Activated CD4-positive, alpha-beta T cell treated with anti-CD3 and anti-CD28 coated beads for 24 hours (primary cell): ENCODE measurements around the gene RAD54L.
"Not testable (repeated sequence)": the region's sequence is repeated elsewhere in the genome, so short reads cannot be mapped to it uniquely, and the experiment has no call there.

ENCODE experiments used
- DNase-seq, 2 donors: peaks; one replicate each; pipeline ENCODE4 v3.0.0-alpha.2; 2020; ENCODE audit warnings: low read depth in 2 of 2

The RAD54L gene

DNA sequence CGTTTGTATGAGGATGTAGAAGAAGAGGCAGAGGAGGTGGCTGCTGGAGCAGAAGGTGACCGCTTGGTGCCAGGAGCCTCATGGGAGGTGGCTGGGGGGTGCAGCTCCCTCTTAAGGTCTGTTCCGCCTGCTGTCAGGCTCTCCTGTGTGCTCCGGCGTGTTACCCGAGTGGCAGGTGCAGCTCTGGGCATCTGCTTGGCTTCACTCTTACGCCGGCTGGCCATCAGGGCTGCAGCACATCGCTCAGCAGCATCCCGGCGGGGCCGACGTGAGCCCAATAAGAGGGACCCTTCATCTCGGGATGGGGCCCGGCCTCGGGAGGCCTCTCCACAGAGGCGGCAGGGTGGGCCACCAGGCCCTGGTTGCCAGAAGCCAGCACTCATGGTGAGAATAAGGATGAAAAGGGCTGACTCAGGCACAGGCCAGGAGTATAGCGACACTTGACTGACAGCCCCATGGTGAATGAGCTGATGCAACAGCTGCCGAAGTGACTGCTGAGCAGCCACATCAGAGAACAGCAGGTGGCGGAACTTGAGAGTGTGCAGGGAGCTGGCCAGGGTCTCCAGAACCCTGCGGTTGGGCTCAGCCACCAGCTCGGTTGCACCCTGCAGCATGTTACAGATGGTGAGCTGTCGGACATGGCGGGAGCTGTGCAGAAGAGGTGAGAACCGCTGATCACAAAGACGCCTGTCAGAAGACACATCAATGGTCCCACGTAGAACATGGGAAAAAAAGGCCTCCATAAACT is 38.3 kb downstream of the RAD54L start:
- no peak for DNase-seq

DNA sequence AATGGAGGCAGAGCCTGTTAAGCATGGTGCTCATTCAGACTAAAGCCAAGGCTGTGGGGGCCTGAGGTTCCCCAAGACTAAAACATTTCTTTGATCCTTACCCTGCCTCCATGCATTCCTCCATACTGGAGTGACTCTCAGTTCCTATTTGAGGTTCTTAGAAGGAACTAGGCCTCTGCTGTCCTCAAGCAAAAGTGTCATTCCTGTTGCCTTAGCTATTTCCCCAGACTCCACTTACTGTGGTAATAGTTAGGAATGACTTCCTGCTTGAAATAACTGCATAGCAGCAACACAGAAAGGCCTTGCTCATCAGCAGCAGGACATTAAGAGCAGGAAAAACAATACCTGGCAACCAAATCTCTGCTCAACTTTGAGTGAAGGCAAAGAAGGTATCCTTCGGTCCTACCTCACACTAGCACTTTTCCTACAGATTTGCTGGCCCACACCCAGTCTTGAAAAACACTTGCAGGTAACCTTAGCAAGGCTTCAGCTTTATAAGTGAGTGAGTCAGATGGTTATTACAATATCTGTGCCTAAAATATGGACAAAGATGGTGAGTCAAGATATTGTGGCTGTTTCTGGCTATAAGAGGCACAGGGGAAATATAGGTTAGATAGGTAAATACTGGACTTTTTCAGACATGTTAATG is 41.0 kb downstream of the RAD54L start:
- DNase-seq, result no peak

DNA sequence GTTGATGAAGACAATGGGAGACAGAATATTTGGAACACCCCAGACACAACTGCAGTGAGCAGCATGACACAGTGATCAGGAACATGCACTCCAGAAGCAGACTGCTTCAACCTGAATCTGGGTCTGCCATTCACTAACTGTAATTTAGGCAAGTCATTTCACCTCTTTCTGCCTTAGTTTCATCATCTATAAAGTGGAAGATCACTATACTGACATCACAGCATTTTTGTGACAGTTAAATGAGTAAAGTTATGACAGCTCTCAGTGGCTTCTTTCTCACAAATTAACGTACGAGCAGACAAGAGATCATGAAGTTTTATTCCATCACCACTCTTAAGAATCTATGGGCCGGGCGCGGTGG is 41.6 kb downstream of the RAD54L start:
- DNase-seq, result no peak

DNA sequence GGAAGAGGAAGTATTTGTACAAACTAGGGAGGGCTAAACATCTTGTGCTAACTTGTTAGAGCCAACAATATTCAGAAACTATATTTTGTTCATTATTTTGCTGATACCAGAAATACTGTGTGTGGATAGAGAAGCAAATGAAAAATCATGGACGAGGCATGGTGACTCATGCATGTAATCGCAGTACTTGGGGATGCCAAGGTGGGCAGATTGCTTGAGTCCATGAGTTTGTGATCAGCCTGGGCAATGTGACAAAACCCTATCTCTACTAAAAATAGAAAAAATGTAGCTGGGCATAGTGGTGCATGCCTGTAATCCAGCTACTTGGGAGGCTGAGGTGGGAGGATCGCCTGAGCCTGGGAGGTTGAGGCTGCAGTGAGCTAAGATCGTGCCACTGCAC is 42.4 kb downstream of the RAD54L start:
- no peak for DNase-seq

DNA sequence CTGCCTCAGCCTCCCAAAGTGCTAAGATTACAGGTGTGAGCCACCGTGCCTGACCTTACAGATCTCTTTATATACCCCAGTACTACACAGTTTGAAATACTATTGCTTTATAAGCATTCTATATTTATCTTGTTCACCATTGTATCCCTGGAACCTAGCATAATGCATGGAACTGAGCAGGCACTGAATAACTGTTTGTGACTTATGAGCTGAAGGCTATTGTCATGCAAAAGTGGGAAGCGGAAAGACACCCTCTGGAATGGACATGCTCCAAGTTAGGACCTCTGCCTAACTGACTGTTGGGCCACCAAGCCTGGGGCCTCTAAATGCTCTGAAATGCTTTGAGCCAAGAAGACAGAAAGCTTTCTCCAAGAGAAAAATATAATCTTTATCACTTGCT is 47.7 kb downstream of the RAD54L start:
- no peak for DNase-seq

DNA sequence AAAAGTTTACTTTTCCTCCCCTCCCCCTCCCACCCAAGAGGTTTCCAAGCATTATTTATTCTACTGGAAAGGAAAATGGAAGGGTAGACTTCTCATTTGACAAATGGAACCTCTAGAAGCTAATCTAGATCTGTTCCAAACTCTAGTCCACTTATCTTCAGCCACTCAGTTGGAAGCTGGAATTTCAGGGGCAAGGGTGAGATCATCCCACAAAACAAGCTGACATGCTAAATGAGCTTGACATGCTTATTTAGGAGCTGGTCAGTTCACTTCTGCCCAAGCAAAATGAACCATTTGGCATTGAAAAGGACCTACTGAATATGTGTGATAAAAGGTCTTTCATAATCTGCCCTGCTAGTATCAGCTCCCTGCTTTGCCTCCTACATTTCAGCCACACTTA is 50.8 kb downstream of the RAD54L start:
- DNase-seq, result no peak

DNA sequence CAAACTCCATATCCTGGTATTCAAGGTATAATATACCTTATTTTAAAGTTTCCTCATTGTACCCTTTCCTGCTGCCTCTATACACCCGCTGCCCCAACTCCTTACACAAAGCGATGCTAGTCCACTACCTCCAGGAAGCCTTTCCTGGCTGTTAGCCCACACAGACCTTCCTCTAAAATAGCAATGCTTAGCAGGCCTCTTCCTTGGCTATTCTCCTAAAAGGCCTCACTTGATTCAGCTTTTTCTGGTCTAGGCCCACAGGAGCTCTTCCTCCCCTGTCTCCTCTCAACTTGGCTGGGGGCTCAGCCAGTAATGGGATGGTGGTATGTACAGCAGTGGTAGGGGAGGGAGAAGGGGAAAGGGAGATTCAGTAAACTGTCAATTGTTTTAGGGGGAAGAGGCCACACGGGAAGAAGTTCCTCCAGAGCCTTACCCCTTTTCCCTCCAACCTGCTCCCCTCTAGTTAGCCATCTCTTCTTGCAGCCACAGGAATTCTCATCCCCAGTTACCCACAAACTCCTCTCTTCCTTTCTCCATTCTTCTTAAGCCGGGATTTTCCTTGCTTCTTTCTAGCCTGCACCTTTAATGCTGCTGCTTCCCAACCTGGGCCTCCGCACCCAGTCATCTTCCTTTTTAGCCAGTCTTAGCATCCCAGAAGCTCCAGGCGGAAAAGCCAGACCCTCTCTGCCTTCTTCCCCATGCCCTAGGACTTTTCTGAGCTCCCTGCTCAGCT is 53.3 kb downstream of the RAD54L start:
- DNase-seq, result no peak

DNA sequence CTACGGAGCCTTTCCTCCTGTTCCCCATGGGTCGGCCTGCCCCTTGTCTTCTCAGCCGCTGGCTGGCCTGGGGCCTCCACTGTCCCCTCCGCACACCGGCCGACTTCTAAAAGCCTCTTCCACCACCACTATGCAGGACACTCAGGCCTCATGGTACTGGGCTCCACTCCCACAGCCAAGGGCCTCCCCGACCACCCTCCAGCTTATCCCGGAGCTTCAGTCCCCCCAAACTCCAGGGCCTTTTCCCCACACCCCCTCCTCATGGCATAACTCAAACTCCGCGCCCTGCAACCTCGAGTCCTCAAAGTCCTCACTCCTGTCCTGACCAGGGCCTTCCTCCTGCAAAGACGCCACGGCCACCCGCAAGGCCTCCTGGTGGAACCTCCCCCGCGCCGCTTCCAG is 53.8 kb downstream of the RAD54L start:
- DNase-seq, result no peak

DNA sequence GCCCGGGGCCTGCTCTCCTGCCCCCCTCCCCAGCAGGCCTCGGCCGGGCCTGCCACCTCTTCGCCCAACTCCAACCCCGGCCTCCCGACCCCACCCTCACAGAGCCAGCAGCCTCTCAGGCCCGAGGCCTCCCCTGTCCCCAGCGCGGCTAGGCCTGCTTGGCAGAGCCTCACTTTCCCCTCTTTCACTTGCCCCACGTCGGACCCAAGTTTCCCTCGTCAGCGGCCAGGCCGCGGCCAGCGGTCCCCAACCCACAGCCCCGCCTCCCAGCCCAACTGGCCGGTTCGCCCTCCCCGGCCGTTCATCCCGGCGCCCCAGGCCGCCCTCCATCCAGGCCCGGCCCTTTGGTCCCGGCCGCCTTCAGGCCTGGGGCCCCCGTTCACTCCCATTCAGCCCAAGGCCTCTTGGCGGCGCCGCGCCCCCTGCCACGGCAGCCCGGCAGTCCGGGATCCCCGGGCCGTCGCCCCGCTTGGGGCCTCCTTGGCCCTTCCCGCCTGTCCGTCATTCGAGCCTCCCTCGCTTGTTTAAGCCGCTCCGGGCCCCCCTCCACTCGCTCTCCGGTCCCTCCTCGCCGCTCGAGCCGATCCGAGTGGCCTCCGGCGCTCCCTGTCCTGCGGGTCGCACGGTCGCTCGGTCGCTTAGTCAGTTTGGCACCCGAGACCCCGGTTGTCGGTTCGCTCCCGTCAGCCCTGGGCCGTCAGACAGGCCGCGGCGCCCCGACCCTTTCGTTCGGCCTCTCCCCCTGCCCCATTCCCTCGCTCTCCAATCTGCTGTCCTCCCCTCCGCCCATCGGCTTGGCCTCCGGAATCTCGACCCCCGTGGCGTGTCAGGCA is 54.5 kb downstream of the RAD54L start:
- peak; percentile 21 to 47 for DNase-seq

DNA sequence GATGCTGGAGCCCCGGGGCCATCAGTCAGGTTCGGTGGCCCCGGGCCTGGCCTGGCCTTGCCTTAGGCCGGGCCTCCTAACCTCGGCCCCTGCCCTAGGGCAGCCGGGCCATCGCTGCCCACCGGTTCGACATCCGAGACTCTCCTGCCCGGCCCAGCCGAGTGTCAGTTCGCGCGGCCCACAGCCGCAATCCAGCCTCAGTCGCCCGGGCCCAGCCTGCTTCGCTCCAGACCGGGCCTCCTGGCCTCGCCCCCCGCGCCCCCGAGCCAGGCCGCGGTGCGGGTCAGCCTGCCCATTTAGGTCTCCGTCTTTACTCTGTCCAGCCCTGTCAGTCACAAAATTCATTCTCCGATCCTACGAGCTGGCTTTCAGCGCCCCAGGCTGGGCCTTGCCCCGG is 55.1 kb downstream of the RAD54L start:
- no peak for DNase-seq

DNA sequence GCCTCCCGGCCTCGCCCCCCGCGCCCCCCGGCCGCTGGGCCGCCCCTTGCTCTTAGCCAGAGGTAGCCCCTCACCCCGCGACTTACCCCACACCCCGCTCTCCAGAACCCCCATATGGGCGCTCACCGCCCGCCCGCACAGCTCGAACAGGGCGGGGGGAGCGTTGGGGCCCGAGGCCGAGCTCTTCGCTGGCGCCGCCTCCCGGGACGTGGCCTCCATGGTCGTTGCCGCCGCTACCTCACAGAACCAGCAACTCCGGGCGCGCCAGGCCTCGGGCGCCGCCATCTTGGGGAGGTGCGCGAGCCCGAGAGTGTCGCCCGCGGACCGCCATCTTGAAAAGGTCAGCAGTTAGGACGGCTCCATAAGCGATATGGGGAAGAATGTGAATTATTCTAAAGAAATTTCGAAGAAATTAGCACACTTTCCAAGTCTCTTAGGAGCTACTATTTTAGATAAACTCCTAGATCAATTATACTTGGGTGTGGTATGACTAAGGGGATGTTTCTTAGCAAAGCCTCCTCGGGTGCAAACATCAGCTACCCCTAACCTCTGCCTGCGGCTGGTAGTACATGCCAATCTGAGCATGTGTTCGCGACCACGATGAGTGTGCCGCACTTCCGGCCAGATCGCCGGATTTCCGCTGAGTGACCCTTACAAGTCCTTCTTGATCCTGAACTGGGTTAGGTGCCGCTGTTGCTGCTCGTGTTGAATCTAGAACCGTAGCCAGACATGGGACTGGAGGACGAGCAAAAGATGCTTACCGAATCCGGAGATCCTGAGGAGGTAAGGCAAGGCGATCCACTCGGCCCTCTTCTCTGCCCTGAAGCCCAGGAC is 55.7 kb downstream of the RAD54L start, which contains the start of the genes LRRC41 and UQCRH:
TSS of gene LRRC41 (minus strand) at position 579 of the 834 bp plus-strand sequence. CDS start at position 285, 294 bp downstream.
TSS of gene UQCRH (plus strand) at position 661 of the 834 bp plus-strand sequence. CDS start at position 730, 69 bp downstream.
- DNase-seq, result peak; percentile 84 to 85

DNA sequence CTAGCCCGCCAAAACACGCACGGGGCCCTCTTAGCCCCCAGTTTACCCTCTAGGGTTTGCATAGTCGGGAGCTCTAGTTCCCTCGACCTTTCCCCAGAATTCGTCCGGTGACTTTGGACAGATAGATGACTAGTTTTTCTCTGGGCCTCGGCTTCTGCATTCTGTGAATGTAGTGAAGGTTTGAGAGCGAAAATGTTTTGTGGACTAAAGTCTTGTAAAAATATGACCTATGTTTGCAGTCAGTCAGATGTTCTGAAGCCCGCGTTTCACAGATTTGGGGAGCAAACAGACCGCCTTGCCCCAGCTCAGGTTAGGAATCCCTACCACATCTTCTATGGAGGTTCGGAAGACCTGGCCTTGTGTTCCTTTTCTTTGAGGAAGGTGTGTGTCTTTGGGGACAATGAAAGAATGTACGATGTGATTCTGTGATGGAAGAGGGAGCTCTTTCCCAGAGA is 56.3 kb downstream of the RAD54L start:
- no peak for DNase-seq

DNA sequence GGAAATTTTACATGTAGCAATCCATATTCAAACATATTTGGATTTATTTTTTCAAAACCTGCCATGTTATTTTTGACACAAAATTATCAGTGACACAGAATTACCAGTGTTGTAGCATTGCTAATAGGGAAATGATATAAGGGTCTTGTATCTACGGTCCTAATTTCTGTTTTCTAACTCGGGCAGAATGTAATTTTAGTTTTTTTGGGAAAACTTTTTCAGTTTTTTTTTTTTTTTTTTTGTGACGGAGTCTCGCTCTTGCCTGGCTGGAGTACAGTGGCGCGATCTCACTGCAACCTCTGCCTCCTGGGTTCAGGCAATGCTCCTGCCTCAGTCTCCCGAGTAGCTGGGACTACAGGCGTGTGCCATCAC is 58.6 kb downstream of the RAD54L start:
- DNase-seq, result no peak

DNA sequence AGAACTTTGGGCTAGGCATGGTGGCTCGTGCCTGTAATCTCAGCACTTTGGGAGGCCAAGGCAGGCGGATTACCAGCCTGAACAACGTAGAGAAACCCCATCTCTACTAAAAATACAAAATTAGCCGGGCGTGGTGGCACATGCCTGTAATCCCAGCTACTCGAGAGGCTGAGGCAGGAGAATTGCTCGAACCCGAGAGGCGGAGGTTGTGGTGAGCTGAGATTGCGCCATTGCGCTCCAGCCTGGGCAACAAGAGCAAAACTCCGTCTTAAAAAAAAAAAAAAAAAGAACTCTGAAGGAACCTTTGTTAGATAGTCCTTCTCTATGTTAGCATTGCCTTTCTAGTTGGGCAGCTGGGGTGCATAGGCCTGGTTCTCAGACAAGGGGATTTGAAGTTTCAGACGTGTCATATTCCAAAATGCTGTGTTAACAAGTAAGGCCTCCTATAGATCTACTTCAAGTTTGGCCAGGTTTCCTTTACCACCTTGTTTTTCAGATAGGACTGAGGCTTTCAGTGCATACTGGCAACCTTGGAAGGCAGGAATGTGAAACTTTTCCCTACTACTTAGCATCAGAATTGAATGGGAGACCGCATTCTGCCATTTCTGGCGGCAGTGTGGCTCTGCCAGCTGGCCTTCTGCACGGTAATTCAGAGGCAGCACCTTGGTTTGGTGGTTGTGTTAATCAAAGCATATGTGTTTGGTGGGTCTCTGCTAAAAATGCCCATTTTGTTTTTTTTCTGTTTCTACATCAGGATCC is 62.0 kb downstream of the RAD54L start:
- no peak for DNase-seq

DNA sequence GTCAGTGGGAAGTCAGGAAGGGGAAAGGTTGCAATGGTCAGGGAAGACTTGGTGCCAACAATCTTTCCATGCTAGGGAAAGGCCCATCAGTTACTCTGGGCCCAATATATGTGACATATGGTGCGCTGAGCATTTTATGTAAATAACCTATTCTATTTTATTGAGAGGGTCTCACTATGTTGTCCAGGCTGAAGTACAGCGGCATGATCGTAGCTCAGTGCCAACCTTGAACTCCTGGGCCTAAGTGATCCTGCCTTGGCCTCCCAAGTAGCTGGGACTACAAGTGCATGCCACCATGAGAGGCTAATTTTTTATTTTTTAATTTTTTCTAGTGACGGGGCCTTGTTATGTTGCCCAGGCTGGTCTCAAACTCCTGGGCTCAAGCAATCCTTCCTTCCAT is 62.8 kb downstream of the RAD54L start:
- no peak for DNase-seq

DNA sequence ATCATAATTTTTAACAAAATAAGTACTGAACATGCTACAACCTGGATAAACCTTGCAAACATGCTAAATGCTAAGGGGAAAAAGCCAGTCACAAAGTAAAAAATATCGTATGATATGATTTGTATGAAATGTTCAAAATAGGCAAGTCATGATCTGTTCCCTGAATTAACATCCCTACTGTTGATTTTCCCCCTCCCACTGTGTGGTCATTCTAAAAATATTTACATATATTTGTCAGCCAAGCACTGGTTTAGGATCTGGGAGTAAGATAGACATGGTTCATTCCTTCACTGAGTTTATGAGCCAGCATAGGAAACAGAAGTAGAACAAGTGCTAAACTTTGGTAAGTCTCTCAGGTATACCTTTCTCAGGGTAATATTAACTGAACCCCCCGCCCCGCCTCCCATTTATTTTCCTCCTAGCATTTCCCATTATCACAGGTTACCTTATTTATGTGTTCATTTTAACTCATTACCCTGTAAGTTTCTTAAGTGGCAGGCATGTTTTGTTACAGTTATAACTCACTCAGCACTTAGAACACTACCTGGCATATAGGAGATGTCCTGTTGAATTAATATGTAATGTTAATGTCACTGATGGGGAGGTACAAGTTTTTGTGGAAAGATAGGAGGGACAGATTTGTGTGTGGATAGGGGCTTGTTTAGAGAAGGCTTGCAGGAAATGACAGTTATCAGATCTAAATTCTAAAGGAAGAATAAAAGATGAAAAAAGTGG is 68.3 kb downstream of the RAD54L start:
- DNase-seq, result no peak

DNA sequence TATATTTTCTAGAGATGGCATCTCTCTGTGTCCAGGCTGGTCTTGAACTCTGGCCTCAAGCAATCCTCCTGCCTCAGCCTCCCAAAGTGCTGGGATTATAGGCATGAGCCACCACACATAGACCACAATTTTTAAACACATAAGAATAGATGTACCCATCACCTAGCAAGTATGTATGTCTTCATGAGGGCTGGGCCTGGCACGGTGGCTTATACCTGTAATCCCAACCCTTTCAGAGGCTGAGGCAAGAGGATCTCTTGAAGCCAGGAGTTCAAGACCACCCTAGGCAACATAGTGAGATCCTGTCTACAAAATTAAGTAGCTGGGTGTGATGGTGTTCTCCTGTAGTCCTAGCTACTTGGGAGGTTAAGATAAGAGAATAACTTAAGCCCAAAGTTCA is 69.8 kb downstream of the RAD54L start:
- no peak for DNase-seq

DNA sequence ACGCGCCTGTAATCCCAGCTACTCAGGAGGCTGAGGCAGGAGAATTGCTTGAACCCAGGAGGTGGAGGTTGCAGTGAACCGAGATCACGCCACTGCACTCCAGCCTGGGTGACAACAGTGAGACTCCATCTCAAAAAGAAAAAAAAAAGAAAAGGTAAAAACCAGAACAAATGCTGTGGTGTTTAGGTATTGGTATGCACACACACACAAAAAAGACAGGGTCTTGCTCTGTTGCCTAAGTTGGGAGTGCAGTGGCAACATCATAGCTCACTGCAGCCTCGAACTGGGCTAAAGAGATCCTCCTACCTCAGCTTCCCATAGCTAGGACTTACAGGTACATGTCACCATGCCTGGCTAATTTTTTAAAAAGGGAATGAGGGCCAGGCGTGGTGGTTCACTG is 71.7 kb downstream of the RAD54L start:
- not testable (repeated sequence) for DNase-seq
